Small intestine (tissue), 7 donors: ENCODE results near the gene TNS3. TPM values are rescaled to one million over a fixed set of nuclear protein-coding genes. Genes with fewer than 3 reads are reported as not detected.
A peak's percentile ranks its signal among the peaks of the same experiment; 100 is the strongest.

Source experiments
- DNase-seq, 2 donors: peaks; one replicate each; pipeline versions ENCODE4 v3.0.0 to v3.0.0-alpha.2; 2013
- FAIRE-seq: peaks from 2 replicates; lab custom pipeline; 2012; peaks lifted over from hg19 to GRCh38; lab: Jason Lieb, UNC
- H3K27ac ChIP-seq, 3 donors: one replicate each; pipeline ENCODE4 v1.5.1; 2013; ENCODE audit warnings: low read length in 2 of 3, mild to moderate bottlenecking in 2 of 3, control low read depth in 1 of 3, inconsistent platforms in 1 of 3, low read depth in 1 of 3, moderate library complexity in 1 of 3
- H3K27me3 ChIP-seq, 3 donors: one replicate each; pipeline ENCODE4 v1.6.1; 2013; ENCODE audit warnings: low read length in 3 of 3, inconsistent platforms in 1 of 3; ENCODE audit not compliant: control insufficient read depth in 3 of 3, insufficient read depth in 3 of 3
- H3K36me3 ChIP-seq, 3 donors: one replicate each; pipeline ENCODE4 v1.6.1; 2013; ENCODE audit warnings: low read length in 3 of 3, inconsistent platforms in 1 of 3, low read depth in 1 of 3, mild to moderate bottlenecking in 1 of 3, moderate library complexity in 1 of 3; ENCODE audit not compliant: control insufficient read depth in 3 of 3, insufficient read depth in 2 of 3
- H3K4me1 ChIP-seq, 3 donors: one replicate each; pipeline ENCODE4 v1.6.1; 2013; ENCODE audit warnings: low read length in 2 of 3, inconsistent platforms in 1 of 3, low read depth in 1 of 3, mild to moderate bottlenecking in 1 of 3, moderate library complexity in 1 of 3; ENCODE audit not compliant: control insufficient read depth in 3 of 3, insufficient read depth in 2 of 3
- H3K4me3 ChIP-seq, 3 donors: one replicate each; pipeline ENCODE4 v1.5.1; 2013; ENCODE audit warnings: low read length in 3 of 3, control low read depth in 1 of 3, inconsistent platforms in 1 of 3, low read depth in 1 of 3, mild to moderate bottlenecking in 1 of 3, moderate library complexity in 1 of 3
- H3K9me3 ChIP-seq, 2 donors: one replicate each; pipeline ENCODE4 v1.6.1; 2013; ENCODE audit warnings: low read depth in 1 of 2, low read length in 1 of 2; ENCODE audit not compliant: control insufficient read depth in 2 of 2, insufficient read depth in 1 of 2
- WGBS, 3 donors: extraction: QIAGEN DNeasy Blood & Tissue Kit; methylation state at CpG; one replicate each; pipeline ENCODE4 v1.1.7; 2013; 5-methylcytosine and 5-hydroxymethylcytosine counted together
- polyA plus RNA-seq, 4 donors: library from polyadenylated mRNA; stranded (reverse) in 3 of 4; unstranded in 1 of 4; fragments of 200-250 nt in 3 of 4; fragments of 120-200 nt in 1 of 4; gene quantifications; one replicate each; pipeline versions ENCODE4 v1.2.1 to v1.2.3, GENCODE V29; 2013
- donor health status: healthy with polysubstance abuse.
- donor health status: control.
- donor health status: control.
- donor health status: Bipolar disorder and iron deficiency.
- donor health status: healthy.

Gene TNS3
- polyA plus RNA-seq, 4 donors = 17.2 to 67.1 (median 27.3) TPM

DNA sequence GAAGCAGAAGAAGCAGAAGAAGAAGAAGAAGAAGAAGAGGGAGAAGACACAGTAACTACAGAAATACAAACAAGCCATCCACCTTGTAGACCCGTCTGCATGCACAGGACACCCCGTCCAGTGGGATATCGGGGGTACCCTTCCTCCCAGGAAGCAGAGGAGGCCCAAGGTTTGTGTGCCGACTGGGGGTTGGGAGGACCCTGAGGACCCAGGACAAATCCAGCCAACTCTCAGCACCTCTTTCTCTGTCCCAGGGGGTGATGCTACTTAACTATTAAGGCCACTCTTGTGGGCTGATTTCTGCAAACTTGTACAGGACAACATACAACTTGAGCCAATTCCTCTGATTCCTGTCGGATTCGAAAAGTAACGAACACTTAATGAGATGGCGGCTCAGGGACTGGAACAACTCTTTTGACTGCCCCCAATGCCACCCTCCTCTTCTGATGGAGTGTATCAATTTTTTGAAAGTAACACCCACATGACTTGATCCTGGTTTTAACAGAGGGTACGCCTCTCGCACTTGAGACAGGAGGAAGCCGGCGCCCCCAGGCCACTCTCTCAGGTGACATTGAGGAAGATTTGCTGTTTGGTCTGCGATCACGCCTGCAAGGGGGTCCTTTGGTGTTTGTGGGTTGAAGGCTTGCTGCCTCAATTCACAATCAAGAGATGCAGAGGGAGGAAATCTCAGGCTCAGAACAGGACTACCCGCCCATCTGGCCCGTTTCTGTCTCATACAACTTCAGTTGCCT lies 192.6 kb downstream of the TNS3 start:
- H3K27ac ChIP-seq = no peak overlapping the region
- H3K36me3 ChIP-seq = peaks cover 0 to 87% (median 15%) of the 10 kb centered on the region in 3 donors
- H3K4me1 ChIP-seq = peaks cover 0 to 22% (median 10%) of the 10 kb centered on the region in 3 donors
- DNase-seq = no peak
- WGBS, 3 donors = 94 to 96% (median 95%) methylated on average over 16 of the region's 16 CpGs
- H3K4me3 ChIP-seq = no peak overlapping the region
- H3K27me3 ChIP-seq = no peaks in the 10 kb centered on the region
- no peak for FAIRE-seq
- H3K9me3 ChIP-seq = no peaks in the 10 kb centered on the region

DNA sequence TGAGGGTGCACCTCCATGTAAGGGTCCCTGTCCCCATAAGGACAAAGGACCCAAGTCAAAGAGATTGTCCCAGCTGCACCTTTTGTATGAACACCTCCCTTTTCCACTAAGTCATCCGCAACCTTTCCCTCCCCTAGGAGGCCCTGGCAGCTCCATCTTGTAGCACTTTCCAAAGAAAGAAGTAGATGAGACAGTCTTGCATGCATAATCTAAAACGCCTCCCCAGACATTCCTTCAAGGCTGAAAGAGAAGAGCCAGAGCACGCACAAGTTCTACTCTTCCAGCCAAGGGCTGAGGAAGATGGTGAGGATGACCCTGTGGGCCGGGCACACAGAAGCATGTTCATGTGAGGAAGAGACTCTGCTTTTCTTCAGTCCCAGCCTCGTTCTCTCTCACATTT lies 194.4 kb downstream of the TNS3 start:
- no peak overlapping the region for H3K27ac ChIP-seq
- peaks cover 0 to 33% (median 16%) of the 10 kb centered on the region in 3 donors for H3K4me1 ChIP-seq
- no peaks in the 10 kb centered on the region for H3K27me3 ChIP-seq
- H3K9me3 ChIP-seq = no peaks in the 10 kb centered on the region
- H3K36me3 ChIP-seq = peaks cover 0 to 85% (median 12%) of the 10 kb centered on the region in 3 donors
- no peak overlapping the region for H3K4me3 ChIP-seq
- 76 to 87% (median 85%) methylated on average over 5 of the region's 5 CpGs for WGBS, 3 donors
- FAIRE-seq = no peak
- no peak for DNase-seq

DNA sequence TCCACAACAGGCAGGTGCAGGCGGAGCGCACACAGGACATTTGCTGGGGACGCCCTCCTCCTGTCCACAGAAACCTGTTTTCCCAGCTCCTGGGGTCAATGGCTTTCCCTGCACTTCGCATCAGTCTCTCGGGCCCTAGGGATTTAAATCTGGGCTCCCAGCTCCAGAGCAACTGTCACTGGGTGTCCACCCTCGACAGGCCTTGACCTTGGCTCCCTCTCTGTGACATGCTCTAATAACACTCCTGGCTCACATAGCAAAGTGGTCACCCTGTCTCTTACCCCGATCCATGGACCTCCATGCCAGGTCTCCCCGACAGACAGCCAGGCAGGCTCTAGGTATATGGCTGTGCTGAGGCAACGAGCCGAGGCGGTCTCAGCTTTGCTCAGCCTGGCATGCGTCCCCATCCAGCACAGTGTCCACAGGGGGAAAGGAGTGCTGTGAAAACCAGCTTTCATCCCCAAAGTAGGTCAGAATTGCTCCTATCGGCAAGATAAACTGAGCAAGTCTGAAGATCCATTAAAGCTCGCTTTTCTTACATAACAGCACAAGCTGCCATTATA lies 195.6 kb downstream of the TNS3 start:
- Histone ChIP-seq H3K4me3 (no peak overlapping the region), H3K36me3 (peaks cover 0 to 79% (median 9%) of the 10 kb centered on the region in 3 donors), H3K27me3 (no peaks in the 10 kb centered on the region), H3K27ac (peak overlapping the region in 2 of 3 donors; percentile 50 to 74), H3K9me3 (no peaks in the 10 kb centered on the region), H3K4me1 (peaks cover 0 to 43% (median 16%) of the 10 kb centered on the region in 3 donors)
- FAIRE-seq = no peak
- no peak for DNase-seq
- 74 to 89% (median 75%) methylated on average over 14 of the region's 14 CpGs for WGBS, 3 donors

DNA sequence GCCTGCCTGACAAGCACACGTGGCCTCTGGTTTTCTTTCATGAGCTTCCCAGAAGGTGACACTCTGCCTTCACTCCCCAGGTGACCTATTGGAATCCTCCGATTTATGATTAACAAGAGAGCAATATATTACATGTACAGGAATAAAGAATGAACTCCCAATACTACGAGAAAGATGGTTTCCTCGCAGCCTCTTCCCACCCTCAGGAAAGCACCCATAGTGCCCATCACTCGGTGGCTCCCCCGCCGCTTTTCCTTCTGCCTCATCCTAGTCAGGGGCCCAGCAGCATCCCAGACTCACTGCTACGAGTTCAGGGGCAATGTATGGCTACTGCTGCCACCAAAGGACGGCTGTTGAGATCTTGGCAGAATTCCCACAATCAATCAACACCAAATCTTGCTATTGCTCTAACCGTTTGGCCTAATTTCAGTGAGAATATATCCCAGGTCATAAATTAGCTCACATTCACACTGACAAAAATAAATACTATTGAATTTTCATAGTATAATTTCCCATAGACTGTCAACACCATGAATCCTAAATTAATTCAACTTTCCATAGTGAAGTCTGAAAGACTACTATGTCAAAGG lies 196.3 kb downstream of the TNS3 start:
- Histone ChIP-seq H3K27me3 (no peaks in the 10 kb centered on the region), H3K4me1 (peaks cover 0 to 51% (median 16%) of the 10 kb centered on the region in 3 donors), H3K9me3 (no peaks in the 10 kb centered on the region), H3K4me3 (no peak overlapping the region), H3K27ac (peak overlapping the region; percentile 45 to 85 (median 50)), H3K36me3 (peaks cover 0 to 73% (median 3%) of the 10 kb centered on the region in 3 donors)
- 23 to 62% (median 43%) methylated on average over 10 of the region's 10 CpGs for WGBS, 3 donors
- FAIRE-seq (no peak), DNase-seq (peak; percentile 71 to 89)

DNA sequence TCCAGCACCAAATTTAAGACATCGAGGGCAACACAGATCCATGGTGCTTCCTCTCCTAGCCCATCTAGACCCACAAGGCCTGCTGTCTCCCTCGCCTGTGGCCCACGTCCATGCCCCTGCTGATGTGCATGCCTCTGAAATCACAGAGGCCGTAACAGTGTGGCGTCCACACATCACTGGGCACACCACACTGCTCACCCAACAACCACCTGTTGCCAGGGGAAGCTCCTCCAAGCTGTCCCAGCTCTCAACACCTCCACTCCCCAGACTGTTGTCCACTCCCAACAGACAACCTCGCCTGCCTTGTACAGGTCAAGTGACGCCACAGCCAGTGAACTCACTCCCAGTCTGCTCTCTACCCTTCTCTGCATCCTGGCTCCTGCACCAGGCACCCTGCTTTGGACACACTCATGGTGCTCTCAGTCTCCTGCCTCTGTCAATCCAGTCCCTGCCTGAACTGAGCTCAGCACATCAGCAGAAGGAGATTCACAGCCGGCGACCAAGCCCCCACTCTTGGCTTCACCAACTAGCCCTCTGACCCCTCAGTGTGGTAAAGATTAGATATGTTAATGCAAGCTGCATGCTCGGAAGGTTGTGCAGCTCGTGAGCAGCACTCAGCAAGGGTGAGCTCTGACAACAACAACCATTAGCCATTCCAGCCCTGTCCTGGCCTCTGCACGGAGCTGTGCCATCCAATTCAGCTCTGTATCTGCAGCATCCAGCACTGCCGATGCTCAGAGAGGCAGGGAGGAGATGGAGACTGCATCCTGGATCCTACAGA lies 197.0 kb downstream of the TNS3 start:
- no peak overlapping the region for H3K4me3 ChIP-seq
- no peaks in the 10 kb centered on the region for H3K9me3 ChIP-seq
- H3K27me3 ChIP-seq = no peaks in the 10 kb centered on the region
- no peak for DNase-seq
- H3K36me3 ChIP-seq = peaks cover 0 to 73% (median 0%) of the 10 kb centered on the region in 3 donors
- peaks cover 0 to 58% (median 16%) of the 10 kb centered on the region in 3 donors for H3K4me1 ChIP-seq
- H3K27ac ChIP-seq = peak overlapping the region in 2 of 3 donors; percentile 28 to 50
- no peak for FAIRE-seq
- WGBS, 3 donors = 49 to 76% (median 60%) methylated on average over 13 of the region's 13 CpGs

DNA sequence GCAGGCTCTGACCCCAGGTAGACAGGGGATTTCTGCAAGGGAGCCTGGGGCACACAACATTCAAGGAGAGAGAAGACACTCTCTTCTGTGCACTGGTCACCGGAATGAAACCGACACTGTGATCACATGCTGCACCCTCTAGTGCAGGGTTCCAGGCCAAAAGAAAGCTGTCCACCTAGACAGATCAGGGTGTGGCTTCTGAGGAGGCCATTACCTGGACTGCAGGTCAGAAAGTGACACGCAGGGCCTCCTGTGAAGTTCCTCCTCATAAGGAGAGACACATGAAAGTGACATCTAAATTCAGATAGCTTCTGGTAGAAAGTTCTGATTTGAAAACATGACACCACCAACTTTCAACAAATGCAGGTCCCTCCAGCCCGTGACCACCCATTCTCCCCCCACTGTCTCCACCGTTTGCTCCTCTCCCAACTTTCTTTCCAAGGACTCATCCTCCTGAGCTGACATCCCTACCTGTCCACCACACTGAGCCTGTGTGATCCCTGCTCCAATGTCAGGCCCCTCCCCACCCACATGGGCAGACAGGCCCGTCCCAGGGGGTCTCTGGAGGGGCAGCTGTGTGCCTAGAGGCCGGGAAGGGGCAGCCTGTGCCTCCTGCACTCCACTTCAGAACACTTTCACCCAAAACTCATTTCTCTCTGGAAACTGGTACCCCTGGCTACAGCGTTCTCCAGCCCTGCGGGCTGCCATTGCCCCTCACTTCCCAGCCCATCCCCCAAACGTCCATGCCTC lies 198.0 kb downstream of the TNS3 start:
- WGBS, 3 donors = 63 to 78% (median 68%) methylated on average over 10 of the region's 10 CpGs
- no peak for FAIRE-seq

DNA sequence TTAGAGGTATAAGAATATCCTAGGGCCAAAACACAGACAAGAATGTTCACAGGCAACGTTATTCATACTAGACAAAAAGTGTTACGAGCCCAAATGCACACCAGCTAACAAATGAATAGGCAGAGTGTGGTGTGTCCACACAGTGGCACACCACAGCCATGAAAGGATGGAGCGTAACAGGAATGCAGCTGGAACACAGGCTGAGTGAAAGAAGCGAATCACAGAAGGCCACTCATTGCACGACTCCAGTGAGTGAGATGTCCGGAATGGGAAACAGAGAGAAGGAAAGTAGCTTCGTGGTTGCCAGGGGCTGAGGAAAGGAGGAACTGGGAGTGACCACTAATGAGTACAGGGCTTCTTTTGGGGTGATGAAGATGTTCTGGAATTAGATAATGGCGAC lies 198.8 kb downstream of the TNS3 start:
- no peaks in the 10 kb centered on the region for H3K27me3 ChIP-seq
- no peak for FAIRE-seq
- H3K4me3 ChIP-seq = no peak overlapping the region
- no peak overlapping the region for H3K27ac ChIP-seq
- H3K9me3 ChIP-seq = no peaks in the 10 kb centered on the region
- H3K36me3 ChIP-seq = peaks cover 0 to 73% (median 0%) of the 10 kb centered on the region in 3 donors
- WGBS, 3 donors = 77 to 84% (median 82%) methylated on average over 8 of the region's 8 CpGs
- no peak for DNase-seq
- peaks cover 0 to 65% (median 16%) of the 10 kb centered on the region in 3 donors for H3K4me1 ChIP-seq

More for the DNA sequence above, 198.0 kb downstream of the TNS3 start:
- Histone ChIP-seq H3K36me3 (peaks cover 0 to 71% (median 0%) of the 10 kb centered on the region in 3 donors), H3K4me1 (peaks cover 0 to 65% (median 16%) of the 10 kb centered on the region in 3 donors), H3K9me3 (no peaks in the 10 kb centered on the region), H3K27ac (peak overlapping the region in 1 of 3 donors; percentile 49), H3K27me3 (no peaks in the 10 kb centered on the region), H3K4me3 (no peak overlapping the region)
- DNase-seq = peak; percentile 40 to 54
